Kidney (tissue), 14 donors: ENCODE results near the gene C22orf23. TPM values are rescaled to one million over a fixed set of nuclear protein-coding genes. Genes with fewer than 3 reads are reported as not detected.
A peak's percentile ranks its signal among the peaks of the same experiment; 100 is the strongest.

ENCODE experiments used
- DNase-seq, 5 donors: peaks; one replicate each; pipeline ENCODE4 v3.0.0-alpha.2; 2013 to 2020
- FAIRE-seq: peaks from 2 replicates; lab custom pipeline; 2012; peaks lifted over from hg19 to GRCh38; lab: Jason Lieb, UNC
- H3K27ac ChIP-seq, 2 donors: one replicate each; pipeline ENCODE4 v1.7.0; 2013; ENCODE audit warnings: low read depth in 2 of 2, low read length in 2 of 2, inconsistent platforms in 1 of 2
- H3K27me3 ChIP-seq: one replicate; pipeline ENCODE4 v1.7.1; 2013; ENCODE audit warnings: low read length, inconsistent platforms; ENCODE audit not compliant: control insufficient read depth, insufficient read depth
- H3K36me3 ChIP-seq, 3 donors: one replicate each; pipeline versions ENCODE4 v1.7.0 to v1.7.1; 2013; ENCODE audit warnings: low read length in 3 of 3, control low read depth in 1 of 3, inconsistent platforms in 1 of 3; ENCODE audit not compliant: insufficient read depth in 3 of 3, control insufficient read depth in 2 of 3
- H3K4me1 ChIP-seq, 3 donors: one replicate each; pipeline versions ENCODE4 v1.7.0 to v1.7.1; 2013; ENCODE audit warnings: low read length in 3 of 3, inconsistent platforms in 1 of 3, low read depth in 1 of 3; ENCODE audit not compliant: control insufficient read depth in 2 of 3, insufficient read depth in 2 of 3
- H3K4me3 ChIP-seq, 3 donors: one replicate each; pipeline versions ENCODE4 v1.7.0 to v1.8.1; 2013; ENCODE audit warnings: low read length in 3 of 3, control low read depth in 1 of 3, inconsistent platforms in 1 of 3
- H3K9ac ChIP-seq, 3 donors: one replicate each; pipeline versions ENCODE4 v1.7.0 to v1.7.1; 2013; ENCODE audit warnings: low read length in 3 of 3, control low read depth in 1 of 3, inconsistent platforms in 1 of 3
- H3K9me3 ChIP-seq, 3 donors: one replicate each; pipeline versions ENCODE4 v1.7.0 to v1.7.1; 2013; ENCODE audit warnings: low read length in 3 of 3, control low read depth in 1 of 3, inconsistent platforms in 1 of 3; ENCODE audit not compliant: control insufficient read depth in 2 of 3, insufficient read depth in 1 of 3
- intact Hi-C: fragments of 100-400 bp; cut with DNase I; formaldehyde crosslinking; loops from one replicate; pipeline ENCODE4 v1.11.1; 2022
- polyA plus RNA-seq: library from polyadenylated mRNA; stranded (reverse); fragments of 350-450 nt; fragmentation: Illumina TruSeq; extraction: RNeasy Lipid Tissue Mini Kit (QIAGEN cat#74804); gene quantifications from one replicate; pipeline ENCODE4 v1.2.3, GENCODE V29; 2014; ENCODE audit warnings: low read depth, low replicate concordance; ENCODE audit not compliant: insufficient read depth
- total RNA-seq: library from RNA; stranded (reverse); fragmentation: NEBNext Ultra II Directional; extraction: Animal tissue kit (Norgen Biotek cat#: 25700); gene quantifications from one replicate; pipeline ENCODE4 v1.2.1, GENCODE V29; 2021
- TF ChIP-seq, protein P1 (sequence below): IDR thresholded peaks from 3 replicates; pipeline ENCODE4 v1.5.1; 2012; ENCODE audit warnings: mild to moderate bottlenecking, moderate library complexity, borderline replicate concordance; ENCODE audit not compliant: insufficient read depth; ENCODE audit errors: extremely low read depth
- donor health status: control.
- donor health status: control.
- donor health status: control.
- donor health status: control.
- donor health status: control.
- donor health status: DM: yes; HTN: yes; CAD: no.
- donor health status: Normal renal cell carcinoma (clear cell type).

The C22orf23 gene
- total and polyA plus RNA-seq, 2 donors from 2014 or later = 0.57 to 1.0 TPM

DNA sequence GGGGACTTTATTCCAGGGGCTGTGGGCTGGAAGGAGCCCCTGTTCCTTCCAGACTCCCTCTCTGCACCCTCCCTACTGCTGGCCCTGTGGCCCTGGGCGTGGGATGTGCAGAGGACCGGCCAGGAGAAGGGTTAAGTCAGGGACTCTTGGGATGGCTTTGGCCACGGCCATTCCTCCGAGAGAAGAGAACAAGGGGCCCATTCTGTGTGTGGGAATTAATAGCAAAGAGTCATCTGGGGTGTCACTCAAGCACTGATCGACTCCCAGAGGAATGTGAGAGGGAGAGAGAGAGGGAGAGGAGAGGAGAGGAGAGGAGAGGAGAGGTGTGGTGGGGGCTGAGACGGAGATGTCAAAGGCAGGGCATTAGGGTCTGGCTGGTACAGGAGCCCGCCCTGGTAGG, 45.1 kb upstream of the C22orf23 start:
- no peak for FAIRE-seq
- DNase-seq = no peak
- Histone ChIP-seq H3K4me1 (no peaks in the 10 kb centered on the region), H3K9me3 (no peaks in the 10 kb centered on the region), H3K36me3 (no peaks in the 10 kb centered on the region), H3K27me3 (no peaks in the 10 kb centered on the region), H3K27ac (no peak overlapping the region), H3K9ac (no peak overlapping the region), H3K4me3 (no peak overlapping the region)
- TF ChIP-seq, protein P1, sequence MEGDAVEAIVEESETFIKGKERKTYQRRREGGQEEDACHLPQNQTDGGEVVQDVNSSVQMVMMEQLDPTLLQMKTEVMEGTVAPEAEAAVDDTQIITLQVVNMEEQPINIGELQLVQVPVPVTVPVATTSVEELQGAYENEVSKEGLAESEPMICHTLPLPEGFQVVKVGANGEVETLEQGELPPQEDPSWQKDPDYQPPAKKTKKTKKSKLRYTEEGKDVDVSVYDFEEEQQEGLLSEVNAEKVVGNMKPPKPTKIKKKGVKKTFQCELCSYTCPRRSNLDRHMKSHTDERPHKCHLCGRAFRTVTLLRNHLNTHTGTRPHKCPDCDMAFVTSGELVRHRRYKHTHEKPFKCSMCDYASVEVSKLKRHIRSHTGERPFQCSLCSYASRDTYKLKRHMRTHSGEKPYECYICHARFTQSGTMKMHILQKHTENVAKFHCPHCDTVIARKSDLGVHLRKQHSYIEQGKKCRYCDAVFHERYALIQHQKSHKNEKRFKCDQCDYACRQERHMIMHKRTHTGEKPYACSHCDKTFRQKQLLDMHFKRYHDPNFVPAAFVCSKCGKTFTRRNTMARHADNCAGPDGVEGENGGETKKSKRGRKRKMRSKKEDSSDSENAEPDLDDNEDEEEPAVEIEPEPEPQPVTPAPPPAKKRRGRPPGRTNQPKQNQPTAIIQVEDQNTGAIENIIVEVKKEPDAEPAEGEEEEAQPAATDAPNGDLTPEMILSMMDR = no peak
- intact Hi-C loops = no loop called here

DNA sequence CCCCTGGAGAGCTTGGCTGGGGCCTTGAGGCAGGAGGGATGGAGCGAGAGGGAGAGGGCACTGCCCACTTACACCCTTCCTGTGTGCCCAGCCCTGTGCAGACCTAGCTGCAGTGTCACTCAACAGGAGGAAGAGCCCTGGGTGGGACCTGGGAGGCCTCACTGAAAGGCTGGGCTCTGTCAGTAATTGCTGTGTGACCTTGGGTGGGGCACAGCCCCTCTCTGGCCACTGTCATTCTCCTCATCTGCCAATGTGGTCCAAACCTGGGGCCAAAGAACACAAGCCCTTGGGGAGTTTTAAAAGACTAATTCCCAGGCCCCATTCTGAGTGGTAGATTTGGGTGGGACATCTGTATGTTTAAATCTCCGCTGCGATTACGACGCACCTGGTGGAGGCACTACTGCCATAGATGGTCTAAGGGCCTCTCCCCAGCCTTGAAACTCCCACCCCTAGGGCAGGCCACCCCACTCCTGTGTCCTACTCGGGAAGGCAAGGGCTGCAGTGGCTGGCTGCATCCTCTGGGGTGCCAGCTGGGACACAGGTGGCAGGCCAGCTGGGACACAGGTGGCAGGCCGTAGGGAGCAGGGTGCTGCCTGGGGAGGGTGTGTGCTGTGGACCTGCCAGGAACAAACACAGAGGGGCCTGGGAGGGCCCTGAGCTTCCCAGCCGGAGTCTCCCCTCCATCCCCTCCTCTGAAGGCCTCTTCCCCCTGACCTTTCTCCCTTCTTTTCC, 43.3 kb upstream of the C22orf23 start:
- no peak overlapping the region for H3K4me3 ChIP-seq
- no peak overlapping the region for H3K9ac ChIP-seq
- no peaks in the 10 kb centered on the region for H3K27me3 ChIP-seq
- no peak for FAIRE-seq
- H3K9me3 ChIP-seq = no peaks in the 10 kb centered on the region
- intact Hi-C loops = no loop called here
- no peak overlapping the region for H3K27ac ChIP-seq
- no peak for DNase-seq
- H3K36me3 ChIP-seq = no peaks in the 10 kb centered on the region
- H3K4me1 ChIP-seq = no peaks in the 10 kb centered on the region
- TF ChIP-seq, protein P1 = no peak

DNA sequence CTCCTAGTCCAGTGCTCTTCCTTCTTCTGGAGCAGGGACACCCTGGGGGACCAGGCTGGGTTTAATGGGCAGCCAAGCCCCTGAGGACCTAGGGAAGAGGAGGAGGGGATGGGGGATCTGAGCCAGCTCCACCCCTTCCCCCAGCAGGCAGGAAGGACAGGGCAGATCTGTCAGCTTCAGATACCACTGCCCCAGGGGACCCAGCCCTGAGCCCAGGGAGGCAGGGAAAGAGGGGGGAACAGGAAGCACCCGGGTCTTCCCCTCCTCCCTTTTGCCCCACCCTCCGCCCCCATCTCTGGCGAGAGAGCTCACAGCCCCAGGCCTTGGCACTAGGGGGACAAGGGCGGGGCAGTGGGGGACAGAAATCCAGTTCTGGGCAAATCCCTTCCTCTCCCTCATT, 42.7 kb upstream of the C22orf23 start:
- Histone ChIP-seq H3K36me3 (no peaks in the 10 kb centered on the region), H3K9me3 (no peaks in the 10 kb centered on the region), H3K27ac (no peak overlapping the region), H3K9ac (no peak overlapping the region), H3K4me3 (no peak overlapping the region), H3K27me3 (no peaks in the 10 kb centered on the region), H3K4me1 (no peaks in the 10 kb centered on the region)
- intact Hi-C loops = no loop called here
- no peak for FAIRE-seq
- TF ChIP-seq, protein P1 = no peak
- peak in 1 of 5 donors; percentile 33 for DNase-seq

- no peak overlapping the region for H3K27ac ChIP-seq
- no peak overlapping the region for H3K4me3 ChIP-seq
- FAIRE-seq (no peak), DNase-seq (no peak)
- TF ChIP-seq, protein P1 = no peak
- no peaks in the 10 kb centered on the region for H3K4me1 ChIP-seq
- H3K9ac ChIP-seq = no peak overlapping the region
- H3K36me3 ChIP-seq = no peaks in the 10 kb centered on the region
- no peaks in the 10 kb centered on the region for H3K9me3 ChIP-seq
- H3K27me3 ChIP-seq = no peaks in the 10 kb centered on the region
- intact Hi-C loops = no loop called here
Measured at GRCh38 chr22:37995460-37995859, 42.1 kb upstream of the C22orf23 start.
